GM13977 (cell line): ENCODE results near the gene PRR33.

Experiments
- DNase-seq: peaks from one replicate; pipeline ENCODE4 v3.0.0; 2012; ENCODE audit warnings: low spot score
- in situ Hi-C: fragments of 300-500 bp; cut with MboI; formaldehyde crosslinking; loops from one replicate; pipeline ENCODE4 v1.12.0; 2022; ENCODE audit warnings: low sequenced_read_pairs, low pct_unique_long_range_greater_than_20kb, mixed read lengths, inconsistent platforms; ENCODE audit not compliant: unreplicated experiment
- TF ChIP-seq, protein P1 (sequence below): IDR thresholded peaks from 2 replicates; pipeline ENCODE4 v1.5.1; 2012; ENCODE audit warnings: mild to moderate bottlenecking, control low read depth; ENCODE audit not compliant: insufficient read depth; ENCODE audit errors: extremely low read depth, missing control alignments

Gene PRR33

GRCh38 chr11:1932105-1932480, 40.4 kb upstream of the PRR33 start:
- peak; percentile 20 for DNase-seq
- in situ Hi-C loops = no loop called here
- TF ChIP-seq, protein P1, sequence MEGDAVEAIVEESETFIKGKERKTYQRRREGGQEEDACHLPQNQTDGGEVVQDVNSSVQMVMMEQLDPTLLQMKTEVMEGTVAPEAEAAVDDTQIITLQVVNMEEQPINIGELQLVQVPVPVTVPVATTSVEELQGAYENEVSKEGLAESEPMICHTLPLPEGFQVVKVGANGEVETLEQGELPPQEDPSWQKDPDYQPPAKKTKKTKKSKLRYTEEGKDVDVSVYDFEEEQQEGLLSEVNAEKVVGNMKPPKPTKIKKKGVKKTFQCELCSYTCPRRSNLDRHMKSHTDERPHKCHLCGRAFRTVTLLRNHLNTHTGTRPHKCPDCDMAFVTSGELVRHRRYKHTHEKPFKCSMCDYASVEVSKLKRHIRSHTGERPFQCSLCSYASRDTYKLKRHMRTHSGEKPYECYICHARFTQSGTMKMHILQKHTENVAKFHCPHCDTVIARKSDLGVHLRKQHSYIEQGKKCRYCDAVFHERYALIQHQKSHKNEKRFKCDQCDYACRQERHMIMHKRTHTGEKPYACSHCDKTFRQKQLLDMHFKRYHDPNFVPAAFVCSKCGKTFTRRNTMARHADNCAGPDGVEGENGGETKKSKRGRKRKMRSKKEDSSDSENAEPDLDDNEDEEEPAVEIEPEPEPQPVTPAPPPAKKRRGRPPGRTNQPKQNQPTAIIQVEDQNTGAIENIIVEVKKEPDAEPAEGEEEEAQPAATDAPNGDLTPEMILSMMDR = no peak

GRCh38 chr11:1931341-1932104, 39.8 kb upstream of the PRR33 start:
- in situ Hi-C loops = no loop called here
- DNase-seq = peak; percentile 21
- TF ChIP-seq, protein P1 = no peak

GRCh38 chr11:1930462-1930830, 38.8 kb upstream of the PRR33 start:
- in situ Hi-C loops = no loop called here
- DNase-seq = peak; percentile 25
- TF ChIP-seq, protein P1 = no peak

- TF ChIP-seq, protein P1 = no peak
- in situ Hi-C loops = no loop called here
- DNase-seq = peak; percentile 19
These were observed 38.1 kb upstream of the PRR33 start for GRCh38 chr11:1929621-1930461.

- DNase-seq = peak; percentile 23
- in situ Hi-C loops = no loop called here
These were observed 37.3 kb upstream of the PRR33 start for GRCh38 chr11:1928891-1929541.

GRCh38 chr11:1928470-1928890, 36.8 kb upstream of the PRR33 start:
- in situ Hi-C loops = no loop called here
- TF ChIP-seq, protein P1 = no peak
- peak; percentile 31 for DNase-seq

More at GRCh38 chr11:1928891-1929541, 37.3 kb upstream of the PRR33 start:
- TF ChIP-seq, protein P1 = no peak
